PC-3 (cell line): ENCODE results near the gene UBA1.

Experiments
- CTCF ChIP-seq: fragments of 300-600 bp; sonication (generic); conservative IDR thresholded peaks from 2 replicates; pipeline ENCODE4 v1.5.1; 2017; ENCODE audit warnings: antibody characterized with exemption, low read depth, mild to moderate bottlenecking, low read length
- EZH2 ChIP-seq: fragments of 300-600 bp; sonication (generic); IDR thresholded peaks from one replicate; pipeline ENCODE4 v1.6.1; 2017; ENCODE audit warnings: antibody characterized with exemption, mild to moderate bottlenecking, low read length; ENCODE audit not compliant: unreplicated experiment

GRCh38 chrX:47175588-47175980 is 18.0 kb upstream of the UBA1 start:
- TF ChIP-seq CTCF (no peak), EZH2 (no peak)
